Colon (tissue), 2 donors: ENCODE data around the gene AGER.
"Not testable (repeated sequence)": the region's sequence is repeated elsewhere in the genome, so short reads cannot be mapped to it uniquely, and the experiment has no call there.

Experiments
- FAIRE-seq: peaks from 2 replicates; lab custom pipeline; 2012; peaks lifted over from hg19 to GRCh38; lab: Jason Lieb, UNC
- donor health status: control.
- donor health status: control.

AGER gene

GRCh38 chr6:32198866-32199265 lies 14.8 kb upstream of the AGER start:
- no peak for FAIRE-seq

GRCh38 chr6:32198345-32198696 lies 14.3 kb upstream of the AGER start:
- FAIRE-seq = no peak

- no peak for FAIRE-seq
Observed at GRCh38 chr6:32196682-32197616, 12.9 kb upstream of the AGER start.

GRCh38 chr6:32195902-32196681 lies 12.0 kb upstream of the AGER start:
- no peak for FAIRE-seq

- peak; percentile 61 for FAIRE-seq
Observed at GRCh38 chr6:32195652-32195901, 11.5 kb upstream of the AGER start.

- FAIRE-seq = no peak
Observed at GRCh38 chr6:32194825-32195651, 11.0 kb upstream of the AGER start.

- FAIRE-seq = no peak
Observed at GRCh38 chr6:32194388-32194787, 10.3 kb upstream of the AGER start.

GRCh38 chr6:32193096-32193495 lies 9.0 kb upstream of the AGER start:
- not testable (repeated sequence) for FAIRE-seq

- no peak for FAIRE-seq
Observed at GRCh38 chr6:32192608-32193039, 8.6 kb upstream of the AGER start, which contains the start of gene GPSM3. Gene GPSM3, minus strand, starts transcription at chr6:32192643. Its CDS starts 130 bp downstream, at chr6:32192513.

GRCh38 chr6:32191696-32192607 lies 7.9 kb upstream of the AGER start:
- FAIRE-seq = no peak

GRCh38 chr6:32190911-32191677 lies 7.0 kb upstream of the AGER start:
- FAIRE-seq = no peak

GRCh38 chr6:32190054-32190851 lies 6.2 kb upstream of the AGER start, which contains the start of gene PBX2:
Gene PBX2, minus strand, starts transcription at chr6:32190202. Its CDS starts 287 bp downstream, at chr6:32189915.
- no peak for FAIRE-seq

- no peak for FAIRE-seq
Observed at GRCh38 chr6:32189742-32190053, 5.6 kb upstream of the AGER start.

- no peak for FAIRE-seq
Observed at GRCh38 chr6:32189069-32189741, 5.2 kb upstream of the AGER start.

- FAIRE-seq = no peak
Observed at GRCh38 chr6:32188381-32189068, 4.5 kb upstream of the AGER start.

GRCh38 chr6:32187725-32188380 lies 3.8 kb upstream of the AGER start:
- FAIRE-seq = not testable (repeated sequence)

- FAIRE-seq = no peak
Observed at GRCh38 chr6:32187009-32187709, 3.1 kb upstream of the AGER start.
